GM10266 (cell line): ENCODE data around the gene LRRC4.

ENCODE experiments used
- DNase-seq: peaks from one replicate; pipeline ENCODE4 v3.0.0; 2012; ENCODE audit errors: extremely low spot score
- TF ChIP-seq, protein P1 (sequence below): IDR thresholded peaks from 2 replicates; pipeline ENCODE4 v1.5.1; 2012; ENCODE audit warnings: mild to moderate bottlenecking, low read depth; ENCODE audit not compliant: control insufficient read depth, insufficient read depth; ENCODE audit errors: missing control alignments

Gene LRRC4

DNA sequence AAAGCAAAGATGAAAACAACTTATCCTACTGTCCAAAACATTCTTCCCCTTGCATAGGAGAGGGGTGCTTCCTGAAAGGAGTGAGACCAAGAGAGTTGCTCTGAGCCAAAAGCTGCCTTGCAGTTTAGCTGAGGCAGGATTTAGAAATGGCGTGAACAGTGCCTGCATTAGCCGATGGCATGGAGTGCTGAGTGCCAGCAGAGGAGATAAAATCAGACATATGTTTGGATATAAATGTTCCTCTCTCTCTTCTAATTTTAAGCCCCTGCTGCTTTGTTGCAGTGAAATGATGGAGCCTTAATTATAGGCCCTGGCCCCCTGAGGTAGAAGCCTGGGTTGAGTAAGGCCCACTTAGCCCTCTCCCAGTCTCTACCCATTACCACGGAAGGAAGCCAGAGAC lies 7.1 kb downstream of the LRRC4 start:
- TF ChIP-seq, protein P1, sequence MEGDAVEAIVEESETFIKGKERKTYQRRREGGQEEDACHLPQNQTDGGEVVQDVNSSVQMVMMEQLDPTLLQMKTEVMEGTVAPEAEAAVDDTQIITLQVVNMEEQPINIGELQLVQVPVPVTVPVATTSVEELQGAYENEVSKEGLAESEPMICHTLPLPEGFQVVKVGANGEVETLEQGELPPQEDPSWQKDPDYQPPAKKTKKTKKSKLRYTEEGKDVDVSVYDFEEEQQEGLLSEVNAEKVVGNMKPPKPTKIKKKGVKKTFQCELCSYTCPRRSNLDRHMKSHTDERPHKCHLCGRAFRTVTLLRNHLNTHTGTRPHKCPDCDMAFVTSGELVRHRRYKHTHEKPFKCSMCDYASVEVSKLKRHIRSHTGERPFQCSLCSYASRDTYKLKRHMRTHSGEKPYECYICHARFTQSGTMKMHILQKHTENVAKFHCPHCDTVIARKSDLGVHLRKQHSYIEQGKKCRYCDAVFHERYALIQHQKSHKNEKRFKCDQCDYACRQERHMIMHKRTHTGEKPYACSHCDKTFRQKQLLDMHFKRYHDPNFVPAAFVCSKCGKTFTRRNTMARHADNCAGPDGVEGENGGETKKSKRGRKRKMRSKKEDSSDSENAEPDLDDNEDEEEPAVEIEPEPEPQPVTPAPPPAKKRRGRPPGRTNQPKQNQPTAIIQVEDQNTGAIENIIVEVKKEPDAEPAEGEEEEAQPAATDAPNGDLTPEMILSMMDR, result no peak
- no peak for DNase-seq

- TF ChIP-seq, protein P1, result no peak
- no peak for DNase-seq
Measured at GRCh38 chr7:128022631-128023532, 8.4 kb downstream of the LRRC4 start.

DNA sequence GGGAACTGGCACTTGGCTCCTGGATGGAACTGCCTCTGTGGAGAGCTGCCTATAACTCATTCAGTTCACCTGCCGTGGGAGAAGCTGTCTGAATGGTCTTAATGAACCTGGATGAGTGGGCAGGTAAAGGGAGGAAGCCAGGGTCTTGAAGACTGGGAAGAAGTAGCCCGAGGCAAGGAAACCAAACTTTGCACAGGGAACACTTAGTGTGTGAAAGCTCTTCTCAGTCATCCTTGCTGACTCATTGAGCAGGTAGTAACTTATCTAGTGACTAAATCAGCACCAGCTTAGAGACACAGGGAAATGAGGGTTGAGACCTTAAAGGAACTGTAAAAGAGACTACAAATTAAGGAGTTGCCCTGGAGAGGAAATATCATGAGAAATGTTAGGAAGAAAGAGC lies 9.9 kb downstream of the LRRC4 start:
- TF ChIP-seq, protein P1, result no peak
- no peak for DNase-seq

DNA sequence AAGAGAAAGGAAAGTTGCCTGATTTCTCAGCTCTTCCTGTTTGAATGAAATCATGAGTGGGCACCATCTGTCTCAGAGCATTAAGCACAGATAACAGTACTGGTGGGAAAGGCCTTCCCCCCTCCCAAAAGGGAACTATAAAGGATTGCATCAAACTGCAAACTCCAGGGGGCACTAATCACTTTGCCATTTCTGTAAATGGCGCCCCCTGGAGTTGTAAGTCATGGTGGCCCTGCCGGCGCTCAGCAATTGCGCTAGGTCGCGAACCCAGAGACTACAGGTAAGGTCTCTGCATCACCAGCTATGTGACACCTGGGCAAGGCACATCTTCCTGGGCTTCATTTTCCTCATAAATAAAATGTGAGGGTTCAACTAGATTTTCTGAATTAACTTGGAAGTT lies 11.1 kb downstream of the LRRC4 start:
- TF ChIP-seq, protein P1, result peak; percentile 38
- DNase-seq, result no peak

DNA sequence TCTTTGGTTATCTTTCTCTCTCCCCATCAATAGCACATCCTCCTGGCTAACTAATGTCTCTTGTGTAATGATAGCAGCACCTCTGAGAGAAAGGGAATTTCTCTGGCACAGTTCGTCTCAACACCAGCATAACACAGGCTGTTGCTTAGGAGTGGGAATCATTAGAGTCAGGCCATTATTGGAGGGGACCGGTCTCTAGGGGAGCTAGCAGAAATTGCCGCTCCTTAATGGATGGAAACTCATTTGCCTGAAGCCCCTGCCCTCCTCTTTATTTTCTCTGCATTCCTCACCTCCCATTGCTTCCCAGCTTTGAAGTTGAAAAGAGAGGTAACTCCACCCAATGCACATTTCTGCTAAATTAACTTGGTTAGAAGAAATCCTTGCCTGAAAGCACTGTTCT lies 11.9 kb downstream of the LRRC4 start:
- DNase-seq, result no peak
- TF ChIP-seq, protein P1, result no peak

GRCh38 chr7:128017862-128018845 lies 13.1 kb downstream of the LRRC4 start:
- DNase-seq, result no peak
- TF ChIP-seq, protein P1, result no peak
